DND-41 (cell line): ENCODE data around the gene TRAPPC6A.

Experiments
- ATAC-seq: fragments of 200-7000 bp; cut with Tn5 transposase; 3 replicates; pipeline ENCODE4 v1.9.1; 2021; ENCODE audit warnings: low read depth; ENCODE audit not compliant: insufficient read depth
- DNase-seq: peaks from one replicate; pipeline ENCODE4 v3.0.0-alpha.2; 2020
- H2AFZ ChIP-seq: 2 replicates; pipeline ENCODE4 v1.6.0; 2012; ENCODE audit warnings: low read depth, low read length
- H3K27ac ChIP-seq: 2 replicates; pipeline ENCODE4 v1.5.1; 2012; ENCODE audit warnings: low read length, inconsistent platforms
- H3K27me3 ChIP-seq: fragments of 200-600 bp; sonication (generic); 2 replicates; pipeline ENCODE4 v1.6.0; 2012; ENCODE audit warnings: low read length, mild to moderate bottlenecking, inconsistent platforms; ENCODE audit not compliant: insufficient read depth, poor library complexity
- H3K36me3 ChIP-seq: 2 replicates; pipeline ENCODE4 v1.5.1; 2012; ENCODE audit warnings: low read length, inconsistent platforms; ENCODE audit not compliant: insufficient read depth
- H3K4me1 ChIP-seq: 2 replicates; pipeline ENCODE4 v1.5.1; 2012; ENCODE audit warnings: mild to moderate bottlenecking, low read length; ENCODE audit not compliant: insufficient read depth
- H3K4me2 ChIP-seq: 2 replicates; pipeline ENCODE4 v1.6.0; 2012; ENCODE audit warnings: mild to moderate bottlenecking, moderate library complexity, low read length, inconsistent platforms; ENCODE audit not compliant: insufficient read depth
- H3K4me3 ChIP-seq, 2 experiments: fragments of 200-600 bp in 1 of 2; shearing (Covaris generic) in 1 of 2; 2 replicates each; pipeline ENCODE4 v1.5.1; 2012 to 2016; ENCODE audit warnings: inconsistent platforms in 2 of 2, low read length in 2 of 2, mild to moderate bottlenecking in 2 of 2, low read depth in 1 of 2, moderate library complexity in 1 of 2
- H3K79me2 ChIP-seq: 2 replicates; pipeline ENCODE4 v1.6.0; 2012; ENCODE audit warnings: low read length, inconsistent platforms; ENCODE audit not compliant: insufficient read depth
- H3K9ac ChIP-seq: 2 replicates; pipeline ENCODE4 v1.6.0; 2012; ENCODE audit warnings: low read depth, mild to moderate bottlenecking, inconsistent platforms, low read length, moderate library complexity
- H3K9me3 ChIP-seq: 2 replicates; pipeline ENCODE4 v1.5.1; 2012; ENCODE audit warnings: low read length, moderate library complexity, mild to moderate bottlenecking, inconsistent platforms; ENCODE audit not compliant: insufficient read depth, severe bottlenecking
- H4K20me1 ChIP-seq: 2 replicates; pipeline ENCODE4 v1.6.0; 2012; ENCODE audit warnings: low read length; ENCODE audit not compliant: insufficient read depth
- CTCF ChIP-seq: IDR thresholded peaks from 2 replicates; pipeline ENCODE4 v1.5.1; 2012; ENCODE audit warnings: borderline replicate concordance, low read length, moderate library complexity, mild to moderate bottlenecking; ENCODE audit not compliant: poor library complexity, severe bottlenecking; ENCODE audit errors: extremely low read depth
- EZH2 ChIP-seq: IDR thresholded peaks from 3 replicates; pipeline ENCODE4 v1.6.1; 2012; ENCODE audit warnings: borderline replicate concordance, low read depth, mild to moderate bottlenecking, moderate library complexity, low read length, inconsistent platforms; ENCODE audit not compliant: severe bottlenecking

Gene TRAPPC6A

DNA sequence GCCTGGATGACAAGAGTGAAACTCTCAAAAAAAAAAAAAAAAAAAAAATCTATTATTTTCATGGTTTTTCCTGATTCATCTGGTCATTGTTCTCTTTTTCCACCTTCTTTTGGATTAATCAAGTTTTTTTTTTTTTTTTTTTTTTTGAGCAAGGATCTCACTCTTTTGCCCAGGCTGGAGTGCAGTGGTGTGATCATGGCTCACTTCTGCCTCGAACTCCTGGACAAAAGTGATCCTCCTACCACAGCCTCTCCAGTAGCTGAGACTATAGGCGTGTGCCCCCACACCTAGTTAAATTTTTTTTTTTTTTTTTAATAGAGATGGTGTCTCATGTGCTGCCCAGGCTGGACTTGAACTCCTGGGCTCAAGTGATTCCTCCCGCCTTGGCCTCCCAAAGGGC is 28.3 kb upstream of the TRAPPC6A start:
- H3K4me3 ChIP-seq: no peak overlapping the region

GRCh38 chr19:45205810-45206209 is 27.8 kb upstream of the TRAPPC6A start:
- Histone ChIP-seq H3K4me3 (no peak overlapping the region), H3K9me3 (no peaks in the 10 kb centered on the region), H3K4me2 (no peak overlapping the region), H3K27ac (no peak overlapping the region), H3K36me3 (no peaks in the 10 kb centered on the region), H2AFZ (no peak overlapping the region), H3K79me2 (no peaks in the 10 kb centered on the region), H4K20me1 (no peaks in the 10 kb centered on the region), H3K9ac (no peak overlapping the region), H3K4me1 (no peaks in the 10 kb centered on the region), H3K27me3 (no peaks in the 10 kb centered on the region)
- TF ChIP-seq CTCF (no peak), EZH2 (no peak)
- ATAC-seq: no peak
- DNase-seq: no peak

More for the DNA sequence above, 28.3 kb upstream of the TRAPPC6A start:
- DNase-seq (no peak), ATAC-seq (no peak)
- Histone ChIP-seq H3K9me3 (no peaks in the 10 kb centered on the region), H3K36me3 (no peaks in the 10 kb centered on the region), H4K20me1 (no peaks in the 10 kb centered on the region), H3K79me2 (no peaks in the 10 kb centered on the region), H3K9ac (no peak overlapping the region), H3K4me1 (no peaks in the 10 kb centered on the region), H3K27me3 (no peaks in the 10 kb centered on the region), H2AFZ (no peak overlapping the region), H3K27ac (no peak overlapping the region), H3K4me2 (no peak overlapping the region)
- TF ChIP-seq EZH2: no peak
- no peak for TF ChIP-seq CTCF

DNA sequence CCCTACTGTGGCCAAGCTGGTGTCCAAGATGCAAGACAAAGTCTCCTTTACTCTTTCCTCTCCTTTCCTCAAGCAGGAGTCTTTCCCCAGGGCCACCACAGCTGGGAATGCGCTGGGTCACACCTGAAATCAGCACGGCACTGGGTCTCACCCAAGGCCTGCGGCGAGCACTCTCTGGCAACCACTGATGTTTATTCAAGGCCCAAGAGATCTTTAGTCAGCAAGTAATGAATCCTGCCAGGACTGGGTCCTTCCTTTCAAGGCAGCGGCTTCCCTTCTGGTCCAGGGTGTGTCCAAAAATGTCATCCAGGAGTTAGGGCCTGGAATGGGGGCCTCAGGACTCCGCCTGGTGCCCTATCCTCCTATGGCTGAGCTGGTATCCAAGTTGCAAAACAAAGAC is 24.6 kb upstream of the TRAPPC6A start:
- H3K4me3 ChIP-seq: no peak overlapping the region
- H3K27me3 ChIP-seq: no peaks in the 10 kb centered on the region
- no peak overlapping the region for H2AFZ ChIP-seq
- ATAC-seq (no peak), DNase-seq (no peak)
- H3K36me3 ChIP-seq: no peaks in the 10 kb centered on the region
- no peaks in the 10 kb centered on the region for H3K79me2 ChIP-seq
- H4K20me1 ChIP-seq: no peaks in the 10 kb centered on the region
- H3K9ac ChIP-seq: no peak overlapping the region
- no peaks in the 10 kb centered on the region for H3K4me1 ChIP-seq
- no peaks in the 10 kb centered on the region for H3K9me3 ChIP-seq
- TF ChIP-seq EZH2: no peak
- no peak for TF ChIP-seq CTCF
- H3K4me2 ChIP-seq: no peak overlapping the region
- no peak overlapping the region for H3K27ac ChIP-seq

GRCh38 chr19:45200568-45200967 is 22.5 kb upstream of the TRAPPC6A start:
- H3K4me2 ChIP-seq: no peak overlapping the region
- H3K4me3 ChIP-seq: no peak overlapping the region
- H2AFZ ChIP-seq: no peak overlapping the region
- DNase-seq (no peak), ATAC-seq (no peak)
- no peak overlapping the region for H3K27ac ChIP-seq
- H3K79me2 ChIP-seq: no peaks in the 10 kb centered on the region
- TF ChIP-seq CTCF (peak; percentile 23), EZH2 (no peak)
- no peaks in the 10 kb centered on the region for H3K36me3 ChIP-seq
- H4K20me1 ChIP-seq: no peaks in the 10 kb centered on the region
- no peaks in the 10 kb centered on the region for H3K27me3 ChIP-seq
- H3K4me1 ChIP-seq: no peaks in the 10 kb centered on the region
- no peaks in the 10 kb centered on the region for H3K9me3 ChIP-seq
- no peak overlapping the region for H3K9ac ChIP-seq
